ENCODE measurements around the gene C1orf174. TPM values are rescaled to one million over a fixed set of nuclear protein-coding genes. Genes with fewer than 3 reads are reported as not detected.
A peak's percentile ranks its signal among the peaks of the same experiment; 100 is the strongest.

Gene C1orf174
- total RNA-seq, 1 donor from 2014 or later = 45.3 TPM

GRCh38 chr1:3863231-3863935 lies 36.7 kb downstream of the C1orf174 start:
- FAIRE-seq = no peak
- no peak for DNase-seq (ENCODE audit: low read depth)
- H3K27me3 ChIP-seq (ENCODE audit: control insufficient read depth, insufficient read depth, low read length) = no peaks in the 10 kb centered on the region
- no peak overlapping the region for H3K4me3 ChIP-seq (ENCODE audit: low read depth, low read length)
- H3K36me3 ChIP-seq (ENCODE audit: control insufficient read depth, insufficient read depth, low read length) = no peaks in the 10 kb centered on the region
- no peak for TF ChIP-seq CTCF (IDR thresholded peaks at IDR 0.05; ENCODE audit: insufficient read depth, low read length, severe bottlenecking)

- FAIRE-seq (no peak), DNase-seq (ENCODE audit: low read depth) (peak; percentile 23)
- peak; percentile 27 for TF ChIP-seq CTCF (IDR thresholded peaks at IDR 0.05; ENCODE audit: insufficient read depth, low read length, severe bottlenecking)
- H3K27me3 ChIP-seq (ENCODE audit: control insufficient read depth, insufficient read depth, low read length) = no peaks in the 10 kb centered on the region
- H3K4me3 ChIP-seq (ENCODE audit: low read depth, low read length) = peak overlapping the region; percentile 60
- no peaks in the 10 kb centered on the region for H3K36me3 ChIP-seq (ENCODE audit: control insufficient read depth, insufficient read depth, low read length)
Measured at GRCh38 chr1:3858231-3858981, 41.7 kb downstream of the C1orf174 start.

- no peak for FAIRE-seq
- TF ChIP-seq CTCF (IDR thresholded peaks at IDR 0.05; ENCODE audit: insufficient read depth, low read length, severe bottlenecking) = no peak
- no peak for DNase-seq (ENCODE audit: low read depth)
- Histone ChIP-seq H3K27me3 (ENCODE audit: control insufficient read depth, insufficient read depth, low read length) (no peaks in the 10 kb centered on the region), H3K36me3 (ENCODE audit: control insufficient read depth, insufficient read depth, low read length) (no peaks in the 10 kb centered on the region), H3K4me3 (ENCODE audit: low read depth, low read length) (peak overlapping the region; percentile 60)
Measured at GRCh38 chr1:3857791-3858129, 42.3 kb downstream of the C1orf174 start.

- DNase-seq (ENCODE audit: low read depth) = peak; percentile 95
- peak; percentile 50 for FAIRE-seq
- Histone ChIP-seq H3K27me3 (ENCODE audit: control insufficient read depth, insufficient read depth, low read length) (no peaks in the 10 kb centered on the region), H3K36me3 (ENCODE audit: control insufficient read depth, insufficient read depth, low read length) (no peaks in the 10 kb centered on the region), H3K4me3 (ENCODE audit: low read depth, low read length) (peak within 1 kb of the TSS; percentile 60)
- peak; percentile 77 for TF ChIP-seq CTCF (IDR thresholded peaks at IDR 0.05; ENCODE audit: insufficient read depth, low read length, severe bottlenecking)
Measured at GRCh38 chr1:3856923-3857790, 42.9 kb downstream of the C1orf174 start, which contains the start of the genes CEP104 and DFFB. Gene CEP104, minus strand, starts transcription at chr1:3857211. Its CDS starts 4,804 bp downstream, at chr1:3852407. Gene DFFB, plus strand, starts transcription at chr1:3857476. Its CDS starts 128 bp downstream, at chr1:3857604.

- no peak for FAIRE-seq
Measured at GRCh38 chr1:3852711-3853485, 47.2 kb downstream of the C1orf174 start.

More at GRCh38 chr1:3852711-3853485, 47.2 kb downstream of the C1orf174 start:
- no peak for TF ChIP-seq CTCF (IDR thresholded peaks at IDR 0.05; ENCODE audit: insufficient read depth, low read length, severe bottlenecking)
- Histone ChIP-seq H3K36me3 (ENCODE audit: control insufficient read depth, insufficient read depth, low read length) (peaks cover 6% of the 10 kb centered on the region), H3K4me3 (ENCODE audit: low read depth, low read length) (no peak overlapping the region), H3K27me3 (ENCODE audit: control insufficient read depth, insufficient read depth, low read length) (no peaks in the 10 kb centered on the region)
- DNase-seq (ENCODE audit: low read depth) = no peak

All from bronchial epithelial cell (primary cell).